ENCODE data around the gene SFXN1.

SFXN1 gene

GRCh38 chr5:175573493-175574269 is 95.3 kb downstream of the SFXN1 start:
- no peak for DNase-seq (ENCODE audit: low read depth, low spot score)

GRCh38 chr5:175575301-175575700 is 96.9 kb downstream of the SFXN1 start:
- no peak for DNase-seq (ENCODE audit: low read depth, low spot score)

- DNase-seq (ENCODE audit: low read depth, low spot score): no peak
Measured at GRCh38 chr5:175576096-175576495, 97.7 kb downstream of the SFXN1 start.

- no peak for DNase-seq (ENCODE audit: low read depth, low spot score)
Measured at GRCh38 chr5:175576591-175576990, 98.2 kb downstream of the SFXN1 start.

All from activated CD4-positive, CD25-positive, alpha-beta regulatory T cell treated with anti-CD3 and anti-CD28 coated beads, Interleukin-2, amount 50 U/mL, for 16 hours (primary cell).